ENCODE results near the gene DIDO1. TPM values are rescaled to one million over a fixed set of nuclear protein-coding genes. Genes with fewer than 3 reads are reported as not detected.

The DIDO1 gene
- total RNA-seq, 1 experiment from 2014 or later = 33.2 TPM

DNA sequence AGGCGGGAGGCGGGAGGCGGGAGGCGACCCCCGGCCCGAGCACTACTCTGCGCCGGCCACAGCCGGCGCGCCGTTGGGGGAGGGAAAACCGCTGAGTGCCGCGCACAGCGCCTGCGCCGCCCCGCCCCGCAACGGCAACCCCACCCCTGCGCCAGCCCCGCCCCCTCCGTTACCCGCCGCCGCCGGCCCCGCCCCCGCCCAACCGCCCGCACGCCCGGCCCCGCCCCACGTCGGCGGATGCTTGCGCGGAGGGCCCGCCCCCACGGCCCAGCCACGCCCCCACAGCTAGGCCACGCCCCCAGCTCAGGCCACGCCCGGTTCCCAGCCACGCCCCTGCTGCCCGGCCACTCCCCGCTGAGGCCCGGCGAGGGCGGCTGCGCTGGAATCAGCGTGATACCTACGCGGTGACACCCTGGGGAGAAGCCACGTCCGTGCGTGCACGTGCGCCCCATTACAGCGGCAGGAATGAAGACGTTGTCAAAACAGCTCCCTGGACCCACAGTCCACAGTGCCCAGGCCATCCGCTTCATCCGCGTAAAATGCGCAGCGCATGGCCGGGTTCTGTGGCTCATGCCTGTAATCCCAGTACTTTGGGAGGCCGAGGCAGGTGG, 64.5 kb downstream of the DIDO1 start, which contains the start of gene TCFL5:
Gene TCFL5, minus strand, starts transcription at position 97 of the 611 bp plus-strand sequence. CDS start 152 bp downstream, outside the sequence.
- no peak within 1 kb of the TSS for H3K27ac ChIP-seq (ENCODE audit: low read length)
- ChIA-PET POLR2A (ENCODE audit: unreplicated experiment) (interaction anchor here (0.6 kb wide), 1 partner anchor 37 kb away, joined by 5 read pairs; no protein-coding TSS in a partner anchor), CTCF (interaction anchor here (0.6 to 1.1 kb wide), 5 partner anchors 14 to 959 kb away, joined by 4 to 8 read pairs (median 6); no protein-coding TSS in a partner anchor)
- TF ChIP-seq EZH2phosphoT487 (IDR thresholded peaks at IDR 0.05; ENCODE audit: borderline replicate concordance, low read length) = no peak
- no peak for TF ChIP-seq EZH2 (IDR thresholded peaks at IDR 0.05; ENCODE audit: low read length, unreplicated experiment)
- TF ChIP-seq, protein P1, sequence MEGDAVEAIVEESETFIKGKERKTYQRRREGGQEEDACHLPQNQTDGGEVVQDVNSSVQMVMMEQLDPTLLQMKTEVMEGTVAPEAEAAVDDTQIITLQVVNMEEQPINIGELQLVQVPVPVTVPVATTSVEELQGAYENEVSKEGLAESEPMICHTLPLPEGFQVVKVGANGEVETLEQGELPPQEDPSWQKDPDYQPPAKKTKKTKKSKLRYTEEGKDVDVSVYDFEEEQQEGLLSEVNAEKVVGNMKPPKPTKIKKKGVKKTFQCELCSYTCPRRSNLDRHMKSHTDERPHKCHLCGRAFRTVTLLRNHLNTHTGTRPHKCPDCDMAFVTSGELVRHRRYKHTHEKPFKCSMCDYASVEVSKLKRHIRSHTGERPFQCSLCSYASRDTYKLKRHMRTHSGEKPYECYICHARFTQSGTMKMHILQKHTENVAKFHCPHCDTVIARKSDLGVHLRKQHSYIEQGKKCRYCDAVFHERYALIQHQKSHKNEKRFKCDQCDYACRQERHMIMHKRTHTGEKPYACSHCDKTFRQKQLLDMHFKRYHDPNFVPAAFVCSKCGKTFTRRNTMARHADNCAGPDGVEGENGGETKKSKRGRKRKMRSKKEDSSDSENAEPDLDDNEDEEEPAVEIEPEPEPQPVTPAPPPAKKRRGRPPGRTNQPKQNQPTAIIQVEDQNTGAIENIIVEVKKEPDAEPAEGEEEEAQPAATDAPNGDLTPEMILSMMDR (conservative IDR thresholded peaks at IDR 0.05; ENCODE audit: low read depth, low read length) = no peak
- H2AFZ ChIP-seq (ENCODE audit: low read length) = peak within 1 kb of the TSS; percentile 68
- DNase-seq (peak; percentile 84), ATAC-seq (peak; percentile 80)
- peaks cover 16% of the 10 kb centered on the region for H3K4me1 ChIP-seq (ENCODE audit: insufficient read depth, low read length)
- H4K20me1 ChIP-seq (ENCODE audit: low read length) = peaks cover 13% of the 10 kb centered on the region
- peak within 1 kb of the TSS; percentile 98 for H3K4me2 ChIP-seq (ENCODE audit: low read length)
- BruUV-seq (replicated peaks) = no TSS peak
- H3F3A ChIP-seq (ENCODE audit: low read length, unreplicated experiment) = no peaks in the 10 kb centered on the region
- H3K79me2 ChIP-seq (ENCODE audit: low read length) = peaks cover 37% of the 10 kb centered on the region
- peak within 1 kb of the TSS; percentile 76 for H3K9ac ChIP-seq (ENCODE audit: low read length)
- H3K27me3 ChIP-seq (ENCODE audit: low read length) = no peaks in the 10 kb centered on the region
- no peaks in the 10 kb centered on the region for H3K9me2 ChIP-seq (replicated peaks; ENCODE audit: low read length)
- H3K36me3 ChIP-seq (ENCODE audit: low read depth, low read length) = no peaks in the 10 kb centered on the region
- intact Hi-C loops (cut with micrococcal nuclease) = no loop called here
- no peaks in the 10 kb centered on the region for H3K9me3 ChIP-seq (ENCODE audit: low read length)
- peak within 1 kb of the TSS; percentile 81 for H3K4me3 ChIP-seq (ENCODE audit: low read length)

DNA sequence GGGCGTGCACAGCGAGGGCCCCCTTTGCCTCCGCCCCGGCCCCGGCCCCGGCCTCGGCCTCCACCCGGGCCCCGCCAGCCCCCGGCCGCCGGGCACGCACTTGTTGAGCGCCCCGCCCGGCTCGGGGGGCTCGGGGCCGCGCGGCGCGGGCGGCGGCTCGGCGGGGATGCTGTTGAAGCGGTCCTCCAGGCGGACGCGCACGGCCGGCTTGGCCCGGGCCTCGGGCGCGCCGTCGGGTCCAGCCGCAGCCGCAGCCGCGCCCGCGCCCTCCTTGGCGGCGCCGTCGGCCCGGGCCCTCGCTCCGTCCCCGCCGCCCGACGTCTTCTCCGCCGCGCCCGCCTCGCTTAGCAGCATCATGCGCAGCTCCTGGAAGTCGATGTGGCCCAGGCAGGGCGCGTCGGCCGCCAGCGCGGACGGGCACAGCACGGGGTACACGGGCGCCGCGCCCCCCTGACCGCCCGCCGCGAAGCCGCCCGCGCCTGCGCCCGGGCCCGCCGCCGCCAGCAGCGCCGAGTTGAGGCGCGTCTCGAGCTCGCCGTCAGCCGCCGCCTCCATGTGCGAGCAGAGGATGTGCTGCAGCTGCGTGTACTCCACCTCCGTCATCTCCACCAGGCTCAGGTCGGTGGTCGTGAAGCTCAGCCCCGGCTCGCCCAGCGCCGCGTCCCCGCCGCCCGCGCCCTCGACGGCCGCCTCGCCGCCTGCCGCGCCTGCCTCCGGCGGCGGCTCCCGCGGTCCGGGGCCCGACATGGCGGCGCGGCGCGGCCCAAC, 65.2 kb downstream of the DIDO1 start:
- POLR2A ChIA-PET (ENCODE audit: unreplicated experiment) = interaction anchor here (0.6 kb wide), 1 partner anchor 36 kb away, joined by 5 read pairs; no protein-coding TSS in a partner anchor
- peak overlapping the region; percentile 65 for H2AFZ ChIP-seq (ENCODE audit: low read length)

More for the DNA sequence above, 65.2 kb downstream of the DIDO1 start:
- BruUV-seq (replicated peaks) = no TSS peak
- intact Hi-C loops (cut with micrococcal nuclease) = loop anchor here (1.0 kb wide), 1 partner anchor 39 kb away; no protein-coding TSS in a partner anchor
- DNase-seq (no peak), ATAC-seq (peak; percentile 41)
- Histone ChIP-seq H3K27ac (ENCODE audit: low read length) (no peak overlapping the region), H3K9me3 (ENCODE audit: low read length) (no peaks in the 10 kb centered on the region), H3K4me3 (ENCODE audit: low read length) (peak overlapping the region; percentile 81), H3K4me1 (ENCODE audit: insufficient read depth, low read length) (peaks cover 16% of the 10 kb centered on the region), H4K20me1 (ENCODE audit: low read length) (peaks cover 13% of the 10 kb centered on the region), H3K4me2 (ENCODE audit: low read length) (peak overlapping the region; percentile 98), H3K36me3 (ENCODE audit: low read depth, low read length) (no peaks in the 10 kb centered on the region), H3F3A (ENCODE audit: low read length, unreplicated experiment) (no peaks in the 10 kb centered on the region), H3K27me3 (ENCODE audit: low read length) (no peaks in the 10 kb centered on the region), H3K9ac (ENCODE audit: low read length) (peak overlapping the region; percentile 76), H3K79me2 (ENCODE audit: low read length) (peaks cover 40% of the 10 kb centered on the region), H3K9me2 (replicated peaks; ENCODE audit: low read length) (no peaks in the 10 kb centered on the region)
- TF ChIP-seq EZH2phosphoT487 (IDR thresholded peaks at IDR 0.05; ENCODE audit: borderline replicate concordance, low read length) (no peak), EZH2 (IDR thresholded peaks at IDR 0.05; ENCODE audit: low read length, unreplicated experiment) (no peak)
- TF ChIP-seq, protein P1 (conservative IDR thresholded peaks at IDR 0.05; ENCODE audit: low read depth, low read length) = no peak
- CTCF ChIA-PET = interaction anchor here (0.6 to 1.1 kb wide), 5 partner anchors 14 to 46 kb away, joined by 3 to 8 read pairs (median 6); no protein-coding TSS in a partner anchor

Data from PC-3 (cell line).